ENCODE results near the gene DGKD. TPM values are rescaled to one million over a fixed set of nuclear protein-coding genes. Genes with fewer than 3 reads are reported as not detected.

Gene DGKD
- total and polyA plus RNA-seq, 10 of the 15 experiments (the other 5 are each of a cell fraction or from before 2014, with no cell fraction given): 2.7 to 81.9 (median 27.0) TPM

DNA sequence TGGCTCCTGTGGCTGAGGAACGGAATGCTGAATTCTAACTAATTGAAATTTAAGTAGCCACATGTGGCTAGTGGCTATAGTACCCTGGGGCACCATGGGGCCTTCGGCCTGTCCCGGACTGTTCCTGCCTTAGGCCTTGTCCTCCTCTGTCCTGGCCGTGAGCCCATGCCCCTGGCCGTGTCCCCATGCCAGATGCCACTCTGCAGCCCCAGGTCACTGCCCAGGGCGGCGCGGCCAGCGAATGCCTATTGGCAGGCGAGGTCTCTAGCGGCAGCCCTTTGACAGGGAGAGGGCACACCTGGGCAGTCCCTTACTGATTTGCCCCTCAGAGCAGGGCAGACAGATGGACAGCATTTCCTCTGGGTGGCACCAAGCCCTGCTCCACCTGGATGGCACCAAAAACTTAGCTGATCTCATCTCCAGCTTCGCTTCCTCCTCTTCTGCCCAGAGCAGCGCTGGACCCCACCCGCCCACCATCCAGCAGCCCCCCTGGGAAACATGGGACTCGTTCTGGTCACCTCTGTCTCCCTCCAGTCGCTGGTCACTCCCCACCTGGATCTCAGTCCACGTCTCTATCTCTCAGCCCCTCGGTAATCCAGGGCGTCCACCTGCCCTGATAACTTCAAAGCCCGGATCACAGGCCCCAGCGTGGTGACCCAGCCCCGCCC is 1.1 kb upstream of the DGKD start:
- H2AFZ ChIP-seq (ENCODE audit: control insufficient read depth, low read depth, low read length): peak overlapping the region; percentile 91
- peak overlapping the region; percentile 98 for H3K4me2 ChIP-seq (ENCODE audit: control insufficient read depth, insufficient read depth)
- no peak for FAIRE-seq
- ChIA-PET SMC1A (ENCODE audit: uncharacterized antibody, unreplicated experiment) (interaction anchor here (0.7 to 1.3 kb wide), 3 partner anchors 22 to 90 kb away, joined by 3 to 5 read pairs (median 4); no protein-coding TSS in a partner anchor), RAD21 (ENCODE audit: unreplicated experiment) (interaction anchor here (1.1 to 1.3 kb wide), 4 partner anchors 66 to 407 kb away, joined by 3 to 4 read pairs (median 3); partner anchors contain the start of gene UGT1A1), CTCF (interaction anchor here (0.9 to 1.7 kb wide), 5 partner anchors 11 to 90 kb away, joined by 3 to 15 read pairs (median 7); no protein-coding TSS in a partner anchor), POLR2A (no interaction called here)
- no peaks in the 10 kb centered on the region for H3K27me3 ChIP-seq (replicated peaks in 1 of 2; ENCODE audit: control insufficient read depth in 2 of 2, insufficient read depth in 2 of 2, low read length in 1 of 2)
- TF ChIP-seq ZNF24 (IDR thresholded peaks at IDR 0.05) (no peak), RUNX3 (IDR thresholded peaks at IDR 0.05; ENCODE audit: low read length) (no peak)
- peaks cover 33% of the 10 kb centered on the region for H3K4me1 ChIP-seq (ENCODE audit: control insufficient read depth, insufficient read depth, low read length)
- no peak for DNase-seq (ENCODE audit: low read depth, low spot score)
- H3K79me2 ChIP-seq (ENCODE audit: control insufficient read depth, insufficient read depth, low read length): peaks cover 34% of the 10 kb centered on the region
- ATAC-seq: peak; percentile 23
- H4K20me1 ChIP-seq (ENCODE audit: control insufficient read depth, insufficient read depth): no peaks in the 10 kb centered on the region
- intact Hi-C loops (cut with micrococcal nuclease; ENCODE audit: unreplicated experiment) (no loop called here), in situ Hi-C loops (cut with MboI) (no loop called here)
- WGBS (ENCODE audit: insufficient coverage, insufficient replicate concordance, low lambda C conversion rate, missing lambda C conversion rate): 49% methylated on average over 22 of the region's 22 CpGs
- H3K9ac ChIP-seq (ENCODE audit: control insufficient read depth, insufficient read depth, low read length): peak overlapping the region; percentile 89
- no TSS peak for BruUV-seq (replicated peaks)
- peak overlapping the region; percentile 94 for H3K27ac ChIP-seq (ENCODE audit: control insufficient read depth, insufficient read depth)
- H3K4me3 ChIP-seq: peak overlapping the region; percentile 80
- no peaks in the 10 kb centered on the region for H3K9me3 ChIP-seq (replicated peaks; ENCODE audit: control insufficient read depth, insufficient read depth, low read length)
- H3K36me3 ChIP-seq (ENCODE audit: control insufficient read depth in 2 of 2, insufficient read depth in 2 of 2, low read length in 1 of 2): no peaks in the 10 kb centered on the region

- no peak overlapping the region for H3K4me2 ChIP-seq (ENCODE audit: control insufficient read depth, insufficient read depth)
- ATAC-seq (no peak), FAIRE-seq (no peak), DNase-seq (ENCODE audit: low read depth, low spot score) (no peak)
- H3K27ac ChIP-seq (ENCODE audit: control insufficient read depth, insufficient read depth): no peak overlapping the region
- H3K9ac ChIP-seq (ENCODE audit: control insufficient read depth, insufficient read depth, low read length): peak overlapping the region; percentile 73; the same call in 1 of the 2 replicates
- intact Hi-C loops (cut with micrococcal nuclease; ENCODE audit: unreplicated experiment): loop anchor here (2.0 kb wide), 1 partner anchor 88 kb away; no protein-coding TSS in a partner anchor
- peaks cover 28% of the 10 kb centered on the region for H3K4me1 ChIP-seq (ENCODE audit: control insufficient read depth, insufficient read depth, low read length)
- ChIA-PET CTCF (interaction anchor here (0.9 to 1.7 kb wide), 6 partner anchors 11 to 89 kb away, joined by 3 to 15 read pairs (median 5); no protein-coding TSS in a partner anchor), POLR2A (no interaction called here), RAD21 (ENCODE audit: unreplicated experiment) (interaction anchor here (1.1 to 1.3 kb wide), 2 partner anchors 65 to 89 kb away, joined by 3 to 4 read pairs; no protein-coding TSS in a partner anchor), SMC1A (ENCODE audit: uncharacterized antibody, unreplicated experiment) (no interaction called here)
- H3K27me3 ChIP-seq (replicated peaks in 1 of 2; ENCODE audit: control insufficient read depth in 2 of 2, insufficient read depth in 2 of 2, low read length in 1 of 2): no peaks in the 10 kb centered on the region
- no peak overlapping the region for H2AFZ ChIP-seq (ENCODE audit: control insufficient read depth, low read depth, low read length)
- peaks cover 47% of the 10 kb centered on the region for H3K79me2 ChIP-seq (ENCODE audit: control insufficient read depth, insufficient read depth, low read length)
- in situ Hi-C loops (cut with MboI): no loop called here
- 2% methylated on average over 25 of the region's 77 CpGs for WGBS (ENCODE audit: insufficient coverage, insufficient replicate concordance, low lambda C conversion rate, missing lambda C conversion rate)
- TF ChIP-seq POLR2A (IDR thresholded peaks at IDR 0.05; ENCODE audit: low read depth, low read length): peak; percentile 81
- TF ChIP-seq IKZF1 (conservative IDR thresholded peaks at IDR 0.05): 0 out of 2 replicates have a peak, but pooled peaks have one; percentile 17
- peak; percentile 89 for TF ChIP-seq YY1 (IDR thresholded peaks at IDR 0.05; ENCODE audit: low read depth, low read length)
- TF ChIP-seq DPF2 (IDR thresholded peaks at IDR 0.05): no peak
- no peak for TF ChIP-seq RAD51 (IDR thresholded peaks at IDR 0.05)
- TF ChIP-seq SMARCA5 (IDR thresholded peaks at IDR 0.05): peak; percentile 31; the same call in 1 of the 2 replicates
- TF ChIP-seq CEBPB (IDR thresholded peaks at IDR 0.05; ENCODE audit: borderline replicate concordance in 1 of 2, low read depth in 2 of 2, low read length in 2 of 2): no peak
- TF ChIP-seq, protein P1, sequence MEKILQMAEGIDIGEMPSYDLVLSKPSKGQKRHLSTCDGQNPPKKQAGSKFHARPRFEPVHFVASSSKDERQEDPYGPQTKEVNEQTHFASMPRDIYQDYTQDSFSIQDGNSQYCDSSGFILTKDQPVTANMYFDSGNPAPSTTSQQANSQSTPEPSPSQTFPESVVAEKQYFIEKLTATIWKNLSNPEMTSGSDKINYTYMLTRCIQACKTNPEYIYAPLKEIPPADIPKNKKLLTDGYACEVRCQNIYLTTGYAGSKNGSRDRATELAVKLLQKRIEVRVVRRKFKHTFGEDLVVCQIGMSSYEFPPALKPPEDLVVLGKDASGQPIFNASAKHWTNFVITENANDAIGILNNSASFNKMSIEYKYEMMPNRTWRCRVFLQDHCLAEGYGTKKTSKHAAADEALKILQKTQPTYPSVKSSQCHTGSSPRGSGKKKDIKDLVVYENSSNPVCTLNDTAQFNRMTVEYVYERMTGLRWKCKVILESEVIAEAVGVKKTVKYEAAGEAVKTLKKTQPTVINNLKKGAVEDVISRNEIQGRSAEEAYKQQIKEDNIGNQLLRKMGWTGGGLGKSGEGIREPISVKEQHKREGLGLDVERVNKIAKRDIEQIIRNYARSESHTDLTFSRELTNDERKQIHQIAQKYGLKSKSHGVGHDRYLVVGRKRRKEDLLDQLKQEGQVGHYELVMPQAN (conservative IDR thresholded peaks at IDR 0.05): 0 out of 2 replicates have a peak, but pooled peaks have one; percentile 33
- no peaks in the 10 kb centered on the region for H4K20me1 ChIP-seq (ENCODE audit: control insufficient read depth, insufficient read depth)
- H3K9me3 ChIP-seq (replicated peaks; ENCODE audit: control insufficient read depth, insufficient read depth, low read length): no peaks in the 10 kb centered on the region
- H3K36me3 ChIP-seq (ENCODE audit: control insufficient read depth in 2 of 2, insufficient read depth in 2 of 2, low read length in 1 of 2): no peaks in the 10 kb centered on the region
- BruUV-seq (replicated peaks): no TSS peak
- no peak overlapping the region; the same call in 1 of the 2 replicates for H3K4me3 ChIP-seq
These were observed 218 bp downstream of the DGKD start for GRCh38 chr2:233354500-233354924.
